ENCODE results near the gene PPID.
"Not testable (repeated sequence)": the region's sequence is repeated elsewhere in the genome, so short reads cannot be mapped to it uniquely, and the experiment has no call there.

The PPID gene

GRCh38 chr4:158729716-158730559, 6.7 kb upstream of the PPID start:
- peak; percentile 64 for DNase-seq

- no peak for DNase-seq
Observed at GRCh38 chr4:158728236-158728635, 5.0 kb upstream of the PPID start.

- no peak for DNase-seq
Observed at GRCh38 chr4:158726633-158727032, 3.4 kb upstream of the PPID start.

- no peak for DNase-seq
Observed at GRCh38 chr4:158724637-158725036, 1.4 kb upstream of the PPID start.

DNA sequence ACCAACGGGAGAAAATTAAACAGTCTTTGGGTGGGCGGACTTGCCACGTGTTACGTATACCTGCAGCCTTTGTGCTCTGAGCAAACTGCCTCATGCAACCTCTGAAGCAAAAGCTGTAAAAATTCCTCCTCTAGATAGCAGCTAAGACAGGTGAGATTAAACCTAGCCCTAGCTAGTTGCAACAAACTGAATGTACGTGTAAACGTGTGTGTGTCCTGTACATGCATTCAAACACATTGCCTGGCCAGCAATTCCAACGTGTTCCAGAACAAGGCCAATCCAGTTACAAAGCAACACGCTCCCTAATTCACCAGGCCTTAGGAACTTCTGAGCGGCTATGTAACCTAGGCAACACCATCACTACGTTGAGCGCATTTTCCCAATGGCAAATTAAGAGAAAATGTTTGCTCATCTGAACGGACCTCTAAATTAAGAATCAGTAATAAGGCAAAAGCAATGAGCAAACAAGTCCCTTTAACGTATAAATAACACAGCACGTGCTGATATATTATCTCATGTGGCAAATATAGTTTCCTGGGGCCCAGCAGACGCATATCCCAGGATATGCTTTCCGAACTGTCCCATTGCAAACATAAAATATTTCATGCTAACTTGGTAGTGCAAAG, 792 bp downstream of the PPID start:
- peak; percentile 33 for DNase-seq

GRCh38 chr4:158721680-158722079, 1.5 kb downstream of the PPID start:
- DNase-seq = no peak

GRCh38 chr4:158715802-158716201, 7.4 kb downstream of the PPID start:
- DNase-seq = no peak

DNA sequence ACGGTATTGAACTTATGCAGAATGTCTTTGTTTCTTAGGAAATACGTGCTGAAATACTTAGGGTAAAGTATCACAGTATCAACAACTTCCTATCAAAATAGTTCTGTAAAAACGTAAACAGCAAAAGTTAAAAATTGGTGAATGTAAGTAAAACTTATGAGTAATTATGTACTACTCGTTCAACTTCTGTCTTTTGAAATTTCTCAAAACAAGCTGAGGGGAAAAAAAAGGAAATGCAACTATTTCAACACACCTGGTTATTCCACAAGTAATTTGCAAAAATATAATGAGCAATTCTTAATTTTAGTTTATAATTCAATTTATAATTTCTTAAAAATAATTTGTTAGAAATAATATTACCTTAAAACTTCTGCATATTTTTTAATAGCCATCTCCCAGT, 8.3 kb downstream of the PPID start:
- no peak for DNase-seq

- DNase-seq = not testable (repeated sequence)
Observed at GRCh38 chr4:158712622-158713021, 10.6 kb downstream of the PPID start.

GRCh38 chr4:158710814-158711213, 12.4 kb downstream of the PPID start:
- DNase-seq = peak; percentile 11

DNA sequence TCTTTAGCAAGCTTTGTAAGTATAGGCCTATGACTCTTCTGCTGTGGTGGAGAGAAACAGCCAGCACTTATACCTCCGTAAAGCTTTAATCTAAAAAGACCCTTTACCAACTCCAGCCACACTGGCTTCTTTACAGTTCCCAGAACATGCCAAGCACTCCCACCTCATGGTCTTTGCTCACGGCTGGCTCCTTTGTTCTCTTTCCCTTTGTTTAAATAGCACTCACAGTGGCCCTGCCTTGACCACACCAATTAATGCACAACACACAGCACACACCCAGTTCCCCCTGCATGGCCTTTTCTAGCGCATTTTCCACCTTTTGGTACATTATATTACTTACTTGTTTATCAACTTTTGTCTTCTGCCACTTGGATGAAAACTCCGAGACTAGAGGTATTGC, 18.9 kb downstream of the PPID start:
- no peak for DNase-seq

- no peak for DNase-seq
Observed at GRCh38 chr4:158688813-158689212, 34.4 kb downstream of the PPID start.

- DNase-seq = no peak
Observed at GRCh38 chr4:158682066-158682465, 41.1 kb downstream of the PPID start.

- no peak for DNase-seq
Observed at GRCh38 chr4:158681629-158682028, 41.6 kb downstream of the PPID start.

DNA sequence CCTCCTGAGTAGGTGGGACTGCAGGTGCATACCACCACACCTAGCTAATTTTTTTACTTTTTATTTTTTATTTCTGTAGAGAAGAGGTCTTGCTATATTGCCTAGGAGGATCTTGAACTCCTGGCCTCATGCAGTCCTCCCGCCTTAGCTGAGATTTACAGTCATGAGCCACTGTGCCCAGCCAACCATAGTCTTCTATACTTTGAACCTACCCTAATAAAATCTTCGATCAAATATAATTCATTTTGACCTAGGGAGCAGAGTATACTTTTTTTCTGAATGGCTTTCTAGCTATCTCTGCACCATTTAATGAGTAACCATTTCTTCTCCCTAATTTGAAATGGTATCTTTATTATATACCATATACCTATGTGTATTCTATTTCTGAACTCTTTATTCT, 44.4 kb downstream of the PPID start:
- no peak for DNase-seq

DNA sequence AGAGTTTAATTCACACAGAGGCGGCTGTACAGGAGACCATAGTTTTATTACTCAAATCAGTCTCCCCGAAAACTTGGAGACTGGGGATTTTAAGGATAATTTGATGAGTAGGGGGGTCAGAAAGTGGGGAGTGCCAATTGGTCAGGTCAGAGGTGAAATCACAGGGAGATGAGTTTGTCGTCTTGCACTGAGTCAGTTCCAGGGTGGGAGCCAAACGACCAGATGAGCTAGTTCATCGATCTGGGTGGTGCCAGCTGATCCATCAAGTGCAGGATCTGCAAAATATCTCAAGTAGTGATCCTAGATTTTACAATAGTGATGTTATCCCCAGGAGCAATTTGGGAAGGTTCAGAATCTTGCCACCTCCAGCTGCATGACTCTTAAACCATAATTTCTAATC, 47.1 kb downstream of the PPID start:
- DNase-seq = no peak

- DNase-seq = no peak
Observed at GRCh38 chr4:158673633-158674032, 49.6 kb downstream of the PPID start.

- DNase-seq = peak; percentile 100
Observed at GRCh38 chr4:158671915-158672806, 51.0 kb downstream of the PPID start, which contains the start of gene ETFDH. Gene ETFDH (plus strand): TSS chr4:158672296. CDS start chr4:158672457, 161 bp downstream.

GRCh38 chr4:158671665-158671914, 51.6 kb downstream of the PPID start, which contains the start of gene C4orf46:
Gene C4orf46 (minus strand): TSS chr4:158671887. CDS start chr4:158671801, 86 bp downstream.
- no peak for DNase-seq

GRCh38 chr4:158670975-158671664, 52.1 kb downstream of the PPID start:
- DNase-seq = peak; percentile 81

DNA sequence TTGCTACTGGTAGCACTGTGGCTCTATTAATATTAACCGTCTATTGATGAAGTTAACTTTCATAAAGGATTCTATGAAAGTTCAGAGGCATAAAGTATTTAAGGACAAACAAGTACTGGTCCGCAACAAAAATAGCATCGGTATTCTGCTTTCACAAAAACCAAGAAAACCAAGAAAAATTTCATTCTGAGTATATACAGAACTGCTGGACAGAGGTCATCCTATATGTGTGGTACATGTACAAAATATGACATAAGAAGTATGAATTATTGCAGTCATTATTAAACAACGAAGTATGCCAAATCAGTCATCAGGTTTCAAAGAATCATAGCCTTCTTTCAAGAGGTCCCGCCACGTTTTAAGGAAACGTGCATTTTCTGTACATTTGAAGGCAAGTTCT, 53.9 kb downstream of the PPID start:
- DNase-seq = no peak

GRCh38 chr4:158667651-158668198, 55.5 kb downstream of the PPID start:
- no peak for DNase-seq

DNA sequence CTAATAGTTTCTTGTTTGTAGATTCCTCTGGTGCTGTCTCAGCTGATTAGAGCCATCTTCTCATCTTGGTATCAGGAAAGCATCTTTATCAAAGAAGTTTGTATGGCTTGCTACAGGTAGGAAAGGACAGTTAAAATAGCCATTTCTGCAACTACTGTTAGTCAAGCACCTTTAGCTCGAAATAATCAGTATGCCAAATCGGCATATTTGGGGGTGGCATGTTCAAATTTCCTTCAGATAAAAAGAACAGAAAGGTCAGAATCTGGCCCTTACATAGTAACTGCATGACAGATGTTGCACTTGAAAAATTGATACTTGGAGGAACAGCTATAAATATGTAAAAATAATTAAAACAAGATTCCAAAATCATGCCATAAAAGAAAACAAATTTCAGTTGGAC, 56.3 kb downstream of the PPID start:
- DNase-seq = no peak
